Measurements from ENCODE around the gene PROM1. TPM values are rescaled to one million over a fixed set of nuclear protein-coding genes. Genes with fewer than 3 reads are reported as not detected.

The PROM1 gene
- total RNA-seq, 1 experiment from 2014 or later = 196 TPM

- H3K27me3 Mint-ChIP-seq (ENCODE audit: insufficient read depth, unreplicated experiment) = no peaks in the 10 kb centered on the region
- no TSS peak for BruUV-seq (replicated peaks)
- H3K36me3 Mint-ChIP-seq (ENCODE audit: insufficient read depth, unreplicated experiment) = peaks cover 81% of the 10 kb centered on the region
- H3K4me1 Mint-ChIP-seq (ENCODE audit: low read depth, unreplicated experiment) = no peaks in the 10 kb centered on the region
- H3K4me1 ChIP-seq = no peaks in the 10 kb centered on the region
- peak overlapping the region; percentile 69 for H3K27ac Mint-ChIP-seq (ENCODE audit: unreplicated experiment)
- peaks cover 3% of the 10 kb centered on the region; the same call in 1 of the 2 replicates for H3K36me3 ChIP-seq (ENCODE audit: control insufficient read depth, insufficient read depth, low read length)
- no peaks in the 10 kb centered on the region for H3K9me3 Mint-ChIP-seq (ENCODE audit: unreplicated experiment)
- no peak for DNase-seq
- intact Hi-C loops (cut with micrococcal nuclease; ENCODE audit: unreplicated experiment) = no loop called here
- CTCF ChIA-PET = no interaction called here
- POLR2A ChIA-PET = no interaction called here
- no peak overlapping the region for H3K4me3 ChIP-seq (ENCODE audit: low read depth, low read length)
- TF ChIP-seq CTCF (IDR thresholded peaks at IDR 0.05; ENCODE audit: insufficient read depth in 1 of 2, low read depth in 1 of 2, low read length in 1 of 2, severe bottlenecking in 1 of 2, unreplicated experiment in 1 of 2) = no peak
- H3K9me3 ChIP-seq = no peaks in the 10 kb centered on the region
- no peaks in the 10 kb centered on the region for H3K27me3 ChIP-seq (replicated peaks; ENCODE audit: control insufficient read depth, insufficient read depth, low read length)
- H3K4me3 Mint-ChIP-seq (ENCODE audit: unreplicated experiment) = no peak overlapping the region
Measured at GRCh38 chr4:16011173-16011572, 72.7 kb downstream of the PROM1 start.

- intact Hi-C loops (cut with micrococcal nuclease; ENCODE audit: unreplicated experiment) = no loop called here
- no peak overlapping the region for H3K27ac Mint-ChIP-seq (ENCODE audit: unreplicated experiment)
- CTCF ChIA-PET = no interaction called here
- H3K4me3 Mint-ChIP-seq (ENCODE audit: unreplicated experiment) = no peak overlapping the region
- no TSS peak for BruUV-seq (replicated peaks)
- Histone ChIP-seq H3K4me3 (ENCODE audit: low read depth, low read length) (no peak overlapping the region), H3K4me1 (no peaks in the 10 kb centered on the region), H3K9me3 (no peaks in the 10 kb centered on the region), H3K36me3 (ENCODE audit: control insufficient read depth, insufficient read depth, low read length) (peaks cover 4% of the 10 kb centered on the region; the same call in 1 of the 2 replicates), H3K27me3 (replicated peaks; ENCODE audit: control insufficient read depth, insufficient read depth, low read length) (no peaks in the 10 kb centered on the region)
- no peak for TF ChIP-seq CTCF (IDR thresholded peaks at IDR 0.05; ENCODE audit: insufficient read depth in 1 of 2, low read depth in 1 of 2, low read length in 1 of 2, severe bottlenecking in 1 of 2, unreplicated experiment in 1 of 2)
- no peak for DNase-seq
- H3K27me3 Mint-ChIP-seq (ENCODE audit: insufficient read depth, unreplicated experiment) = no peaks in the 10 kb centered on the region
- H3K36me3 Mint-ChIP-seq (ENCODE audit: insufficient read depth, unreplicated experiment) = peaks cover 70% of the 10 kb centered on the region
- no peaks in the 10 kb centered on the region for H3K4me1 Mint-ChIP-seq (ENCODE audit: low read depth, unreplicated experiment)
- no peaks in the 10 kb centered on the region for H3K9me3 Mint-ChIP-seq (ENCODE audit: unreplicated experiment)
- POLR2A ChIA-PET = no interaction called here
Measured at GRCh38 chr4:16009153-16009552, 74.7 kb downstream of the PROM1 start.

GRCh38 chr4:16007471-16008095 is 76.2 kb downstream of the PROM1 start:
- no peak for DNase-seq
- no peaks in the 10 kb centered on the region for H3K27me3 ChIP-seq (replicated peaks; ENCODE audit: control insufficient read depth, insufficient read depth, low read length)
- Mint-ChIP-seq H3K27me3 (ENCODE audit: insufficient read depth, unreplicated experiment) (no peaks in the 10 kb centered on the region), H3K4me1 (ENCODE audit: low read depth, unreplicated experiment) (no peaks in the 10 kb centered on the region), H3K36me3 (ENCODE audit: insufficient read depth, unreplicated experiment) (peaks cover 56% of the 10 kb centered on the region), H3K9me3 (ENCODE audit: unreplicated experiment) (no peaks in the 10 kb centered on the region), H3K4me3 (ENCODE audit: unreplicated experiment) (no peak overlapping the region), H3K27ac (ENCODE audit: unreplicated experiment) (no peak overlapping the region)
- BruUV-seq (replicated peaks) = no TSS peak
- TF ChIP-seq CTCF (IDR thresholded peaks at IDR 0.05; ENCODE audit: insufficient read depth in 1 of 2, low read depth in 1 of 2, low read length in 1 of 2, severe bottlenecking in 1 of 2, unreplicated experiment in 1 of 2) = no peak
- no peaks in the 10 kb centered on the region for H3K9me3 ChIP-seq
- H3K4me3 ChIP-seq (ENCODE audit: low read depth, low read length) = no peak overlapping the region
- CTCF ChIA-PET = no interaction called here
- H3K4me1 ChIP-seq = no peaks in the 10 kb centered on the region
- intact Hi-C loops (cut with micrococcal nuclease; ENCODE audit: unreplicated experiment) = no loop called here
- H3K36me3 ChIP-seq (ENCODE audit: control insufficient read depth, insufficient read depth, low read length) = peaks cover 4% of the 10 kb centered on the region; the same call in 1 of the 2 replicates
- POLR2A ChIA-PET = no interaction called here
